IMR-90 (cell line): ENCODE data around the gene PITPNB. TPM values are rescaled to one million over a fixed set of nuclear protein-coding genes. Genes with fewer than 3 reads are reported as not detected.
A peak's percentile ranks its signal among the peaks of the same experiment; 100 is the strongest.

Experiments
- ATAC-seq: fragments of 200-7000 bp; cut with Tn5 transposase; 2 replicates; pipeline ENCODE4 v1.9.1; 2020; ENCODE audit warnings: low read depth, mild to moderate bottlenecking, moderate library complexity
- BruUV-seq: library from RNA; stranded (reverse); fragments of 400-500 nt; replicated peaks from 2 replicates; lab custom pipeline; 2021; lab: Mats Ljungman, UMichigan
- CTCF ChIA-PET: fragments of 300-600 bp; formaldehyde crosslinking; extraction: SDS; loops from one replicate; lab custom pipeline; 2021; ENCODE audit warnings: antibody characterized with exemption; lab: Yijun Ruan, JAX
- POLR2A ChIA-PET: fragments of 300-600 bp; sonication (Branson Sonifier 250); formaldehyde crosslinking; loops from one replicate; lab custom pipeline; 2022; ENCODE audit warnings: antibody characterized with exemption; ENCODE audit not compliant: unreplicated experiment; lab: Charles Lee
- DNase-seq: peaks from one replicate; pipeline ENCODE4 v3.0.0; 2013
- H2AFZ ChIP-seq: replicated peaks from 2 replicates; pipeline ENCODE3; 2013; ENCODE audit warnings: low read length, mild to moderate bottlenecking; ENCODE audit not compliant: poor library complexity
- H2AK5ac ChIP-seq: 2 replicates; pipeline ENCODE4 v1.6.1; 2013; ENCODE audit warnings: low read depth, low read length, inconsistent platforms
- H2AK9ac ChIP-seq: replicated peaks from 2 replicates; pipeline ENCODE3; 2013; ENCODE audit warnings: mild to moderate bottlenecking, low read depth, low read length, moderate library complexity; ENCODE audit not compliant: poor library complexity
- H2BK120ac ChIP-seq: 2 replicates; pipeline ENCODE4 v1.6.1; 2013; ENCODE audit warnings: low read depth, low read length, inconsistent platforms
- H2BK15ac ChIP-seq: 3 replicates; pipeline ENCODE4 v1.6.1; 2013; ENCODE audit warnings: low read depth, low read length, inconsistent platforms
- H2BK20ac ChIP-seq: 2 replicates; pipeline ENCODE4 v1.6.1; 2013; ENCODE audit warnings: low read depth, mild to moderate bottlenecking, inconsistent platforms, low read length, moderate library complexity
- H2BK5ac ChIP-seq: 2 replicates; pipeline ENCODE4 v1.6.1; 2013; ENCODE audit warnings: mild to moderate bottlenecking, low read depth, low read length, inconsistent platforms; ENCODE audit not compliant: poor library complexity, severe bottlenecking
- H3K14ac ChIP-seq: replicated peaks from 2 replicates; pipeline ENCODE4 v1.6.1; 2013; ENCODE audit warnings: low read depth, low read length, inconsistent platforms
- H3K18ac ChIP-seq: 2 replicates; pipeline ENCODE4 v1.6.1; 2013; ENCODE audit warnings: low read depth, low read length, control low read depth
- H3K23ac ChIP-seq: 2 replicates; pipeline ENCODE4 v1.6.1; 2013; ENCODE audit warnings: low read depth, low read length, inconsistent platforms
- H3K27ac ChIP-seq: 2 replicates; pipeline ENCODE4 v1.5.1; 2013; ENCODE audit warnings: mild to moderate bottlenecking, control low read depth, low read length; ENCODE audit not compliant: insufficient read depth
- H3K27me3 ChIP-seq: 2 replicates; pipeline ENCODE4 v1.6.1; 2013; ENCODE audit warnings: low read length; ENCODE audit not compliant: control insufficient read depth, insufficient read depth
- H3K36me3 ChIP-seq: 2 replicates; pipeline ENCODE4 v1.6.1; 2013; ENCODE audit warnings: low read length, mixed read lengths; ENCODE audit not compliant: control insufficient read depth, insufficient read depth
- H3K4ac ChIP-seq: 2 replicates; pipeline ENCODE4 v1.6.1; 2013; ENCODE audit warnings: low read depth, low read length, inconsistent platforms
- H3K4me1 ChIP-seq: 2 replicates; pipeline ENCODE4 v1.6.1; 2013; ENCODE audit warnings: low read length, mixed read lengths; ENCODE audit not compliant: control insufficient read depth, insufficient read depth
- H3K4me2 ChIP-seq: 2 replicates; pipeline ENCODE4 v1.6.1; 2013; ENCODE audit warnings: low read depth, mild to moderate bottlenecking, control low read depth, low read length, moderate library complexity
- H3K4me3 ChIP-seq: 2 replicates; pipeline ENCODE4 v1.5.1; 2013; ENCODE audit warnings: low read depth, mild to moderate bottlenecking, control low read depth, low read length, moderate library complexity; ENCODE audit not compliant: insufficient read depth
- H3K56ac ChIP-seq: 2 replicates; pipeline ENCODE4 v1.6.1; 2013; ENCODE audit warnings: low read length, inconsistent platforms; ENCODE audit not compliant: insufficient read depth; ENCODE audit errors: extremely low read depth
- H3K79me1 ChIP-seq, 2 experiments: 2 replicates each; pipeline ENCODE4 v1.6.1; 2013; ENCODE audit warnings: low read length in 2 of 2, inconsistent platforms in 1 of 2, low read depth in 1 of 2
- H3K9ac ChIP-seq: 2 replicates; pipeline ENCODE4 v1.6.1; 2013; ENCODE audit warnings: low read depth, low read length, control low read depth
- H3K9me1 ChIP-seq: 2 replicates; pipeline ENCODE4 v1.6.1; 2013; ENCODE audit warnings: low read length, inconsistent platforms; ENCODE audit not compliant: insufficient read depth
- H3K9me3 ChIP-seq: 2 replicates; pipeline ENCODE4 v1.6.1; 2013; ENCODE audit warnings: low read length; ENCODE audit not compliant: control insufficient read depth, insufficient read depth
- H4K20me1 ChIP-seq: 2 replicates; pipeline ENCODE4 v1.6.1; 2013; ENCODE audit warnings: low read length, inconsistent platforms; ENCODE audit not compliant: insufficient read depth
- H4K5ac ChIP-seq: 2 replicates; pipeline ENCODE4 v1.6.1; 2013; ENCODE audit warnings: mild to moderate bottlenecking, low read depth, low read length, control low read depth
- H4K8ac ChIP-seq, 2 experiments: 2 replicates each; pipeline ENCODE4 v1.6.1; 2013; ENCODE audit warnings: low read depth in 2 of 2, low read length in 2 of 2, control low read depth in 1 of 2, inconsistent platforms in 1 of 2
- H4K91ac ChIP-seq: 2 replicates; pipeline ENCODE4 v1.6.1; 2013; ENCODE audit warnings: low read depth, low read length, inconsistent platforms; ENCODE audit not compliant: insufficient read depth
- BHLHE40 ChIP-seq: fragments of 150-350 bp; IDR thresholded peaks from 2 replicates; pipeline ENCODE4 v1.6.1; 2016; ENCODE audit warnings: mild to moderate bottlenecking, low read depth, low read length
- CEBPB ChIP-seq: IDR thresholded peaks from 2 replicates; pipeline ENCODE4 v1.6.1; 2012; ENCODE audit warnings: low read depth, low read length, improper control_type of control experiment
- CHD1 ChIP-seq: IDR thresholded peaks from 2 replicates; pipeline ENCODE4 v1.6.1; 2012; ENCODE audit warnings: low read depth, low read length, improper control_type of control experiment
- CTCF ChIP-seq: conservative IDR thresholded peaks from 2 replicates; pipeline ENCODE4 v1.5.1; 2012; ENCODE audit warnings: mild to moderate bottlenecking, low read depth, low read length, improper control_type of control experiment
- ELK1 ChIP-seq: fragments of 150-350 bp; IDR thresholded peaks from 2 replicates; pipeline ENCODE4 v1.6.1; 2016; ENCODE audit warnings: low read depth, mild to moderate bottlenecking, low read length, moderate library complexity, borderline replicate concordance
- FOS ChIP-seq: fragments of 150-350 bp; IDR thresholded peaks from 2 replicates; pipeline ENCODE4 v1.6.1; 2016; ENCODE audit warnings: low read depth, low read length
- MAFK ChIP-seq: IDR thresholded peaks from 2 replicates; pipeline ENCODE4 v1.6.1; 2012; ENCODE audit warnings: low read depth, low read length, improper control_type of control experiment
- MAZ ChIP-seq: IDR thresholded peaks from 2 replicates; pipeline ENCODE4 v1.6.1; 2012; ENCODE audit warnings: low read depth, mild to moderate bottlenecking, low read length, improper control_type of control experiment, moderate library complexity, borderline replicate concordance
- MXI1 ChIP-seq: IDR thresholded peaks from 2 replicates; pipeline ENCODE4 v1.6.1; 2012; ENCODE audit warnings: low read depth, mild to moderate bottlenecking, low read length, moderate library complexity, borderline replicate concordance
- NFE2L2 ChIP-seq: fragments of 150-350 bp; IDR thresholded peaks from 2 replicates; pipeline ENCODE4 v1.6.1; 2016; ENCODE audit warnings: low read depth, mild to moderate bottlenecking, low read length
- POLR2A ChIP-seq: IDR thresholded peaks from 2 replicates; pipeline ENCODE4 v1.6.1; 2012; ENCODE audit warnings: mild to moderate bottlenecking, low read depth, low read length
- RAD21 ChIP-seq: IDR thresholded peaks from 2 replicates; pipeline ENCODE4 v1.6.1; 2012; ENCODE audit warnings: low read length, improper control_type of control experiment
- RCOR1 ChIP-seq: IDR thresholded peaks from 2 replicates; pipeline ENCODE4 v1.6.1; 2012; ENCODE audit warnings: mild to moderate bottlenecking, low read length, improper control_type of control experiment; ENCODE audit not compliant: insufficient replicate concordance
- RFX5 ChIP-seq: IDR thresholded peaks from 2 replicates; pipeline ENCODE4 v1.8.0; 2012; ENCODE audit warnings: low read depth, mild to moderate bottlenecking, low read length, moderate library complexity
- SMC3 ChIP-seq: fragments of 150-350 bp; IDR thresholded peaks from 2 replicates; pipeline ENCODE4 v1.6.1; 2016; ENCODE audit warnings: low read depth, mild to moderate bottlenecking, antibody characterized with exemption, low read length, moderate library complexity
- USF2 ChIP-seq: fragments of 150-350 bp; IDR thresholded peaks from 2 replicates; pipeline ENCODE4 v1.6.1; 2017; ENCODE audit warnings: mild to moderate bottlenecking, antibody characterized with exemption, low read length, low read depth
- WGBS, 2 experiments: methylation state at CpG; one replicate each; pipeline versions ENCODE4 v1.1.5 to v1.1.7; 2013; ENCODE audit warnings: missing lambda C conversion rate in 2 of 2; ENCODE audit not compliant: insufficient read length in 1 of 2; ENCODE audit errors: extremely low coverage in 2 of 2; 5-methylcytosine and 5-hydroxymethylcytosine counted together
- dilution Hi-C: fragments of 300-500 bp; cut with HindIII; formaldehyde crosslinking; loops from one replicate; pipeline ENCODE4 v1.14.3; 2018; ENCODE audit warnings: low sequenced_read_pairs; ENCODE audit not compliant: unreplicated experiment
- in situ Hi-C: fragments of 300-500 bp; cut with MboI; formaldehyde crosslinking; loops from 3 replicates; pipeline ENCODE4 v1.14.3; 2019; ENCODE audit warnings: low sequenced_read_pairs, inconsistent platforms, mixed read lengths
- intact Hi-C: fragments of 100-400 bp; cut with micrococcal nuclease; formaldehyde crosslinking; loops from 2 replicates; pipeline ENCODE4 v1.10.0; 2022
- polyA plus RNA-seq, 3 experiments: library from polyadenylated mRNA; depleted of rRNA; stranded (reverse); fragments of >200 nt; gene quantifications; 2 replicates each; pipeline ENCODE4 v1.2.3, GENCODE V29; 2012; ENCODE audit warnings: low replicate concordance in 1 of 3
- total RNA-seq: library from RNA; depleted of rRNA; stranded (reverse); fragments of >200 nt; gene quantifications from 2 replicates; pipeline ENCODE4 v1.2.3, GENCODE V29; 2012

PITPNB gene
- total and polyA plus RNA-seq, 2 of the 4 experiments (the other 2 are of a cell fraction), result 19.7 to 54.5 TPM

GRCh38 chr22:27845644-27846043 is 73.4 kb downstream of the PITPNB start:
- peaks cover 19% of the 10 kb centered on the region for H3K36me3 ChIP-seq
- peaks cover 29% of the 10 kb centered on the region for H3K9me1 ChIP-seq
- intact Hi-C loops (no loop called here), in situ Hi-C loops (no loop called here), dilution Hi-C loops (no loop called here)
- TF ChIP-seq MAFK, result no peak
- TF ChIP-seq USF2, result no peak
- no peak for TF ChIP-seq RFX5
- no peak for TF ChIP-seq ELK1
- TF ChIP-seq RCOR1, result no peak
- no peak for TF ChIP-seq POLR2A
- no peak for TF ChIP-seq CTCF
- no peak for TF ChIP-seq MAZ
- TF ChIP-seq CHD1, result no peak
- TF ChIP-seq NFE2L2, result no peak
- no peak for TF ChIP-seq RAD21
- TF ChIP-seq FOS, result no peak
- TF ChIP-seq SMC3, result no peak
- TF ChIP-seq BHLHE40, result no peak
- no peak for TF ChIP-seq CEBPB
- no peak for TF ChIP-seq MXI1
- H3K9me3 ChIP-seq, result no peaks in the 10 kb centered on the region
- no peak overlapping the region for H3K27ac ChIP-seq
- H2AK9ac ChIP-seq, result no peak overlapping the region
- H3K56ac ChIP-seq, result no peak overlapping the region
- H4K8ac ChIP-seq, result 0 out of 4 replicates have a peak overlapping the region, but pooled peaks of 1 of the 2 experiments have one; percentile 18
- ChIA-PET POLR2A (no interaction called here), CTCF (no interaction called here)
- H3K4me2 ChIP-seq, result no peak overlapping the region
- no peak overlapping the region for H2BK120ac ChIP-seq
- no peak overlapping the region for H3K18ac ChIP-seq
- ATAC-seq (no peak), DNase-seq (no peak)
- peaks cover 19% of the 10 kb centered on the region for H3K4me1 ChIP-seq
- H4K20me1 ChIP-seq, result no peaks in the 10 kb centered on the region
- H2AK5ac ChIP-seq, result 0 out of 2 replicates have a peak overlapping the region, but pooled peaks have one; percentile 15
- 0 out of 2 replicates have a peak overlapping the region, but pooled peaks have one; percentile 12 for H4K91ac ChIP-seq
- WGBS, 2 experiments, result no CpG with 5 or more reads among the region's 7 CpGs
- H4K5ac ChIP-seq, result 0 out of 2 replicates have a peak overlapping the region, but pooled peaks have one; percentile 2
- H2BK5ac ChIP-seq, result no peak overlapping the region
- H3K23ac ChIP-seq, result no peak overlapping the region
- BruUV-seq, result no TSS peak
- H3K4ac ChIP-seq, result no peak overlapping the region
- H3K79me1 ChIP-seq, result peaks cover 0 to 36% of the 10 kb centered on the region in 2 experiments; a peak in 3 of 4 replicates
- H2BK15ac ChIP-seq, result no peak overlapping the region
- no peak overlapping the region for H3K14ac ChIP-seq
- no peak overlapping the region for H3K9ac ChIP-seq
- H3K27me3 ChIP-seq, result no peaks in the 10 kb centered on the region
- H3K4me3 ChIP-seq, result no peak overlapping the region
- no peak overlapping the region for H2AFZ ChIP-seq
- no peak overlapping the region for H2BK20ac ChIP-seq
